Liver (tissue), 9 donors: Measurements from ENCODE around the gene CLIP2. TPM values are rescaled to one million over a fixed set of nuclear protein-coding genes. Genes with fewer than 3 reads are reported as not detected.

Experiments
- DNase-seq: peaks from one replicate; pipeline ENCODE4 v3.0.0-alpha.2; 2017; ENCODE audit warnings: low spot score
- H3K27ac ChIP-seq, 2 donors: one replicate each; pipeline ENCODE4 v1.7.0; 2013; ENCODE audit warnings: inconsistent platforms in 2 of 2, low read length in 2 of 2, control low read depth in 1 of 2, low read depth in 1 of 2, mild to moderate bottlenecking in 1 of 2
- H3K27me3 ChIP-seq, 4 donors: one replicate each; pipeline versions ENCODE4 v1.6.1 to v1.7.0; 2013; ENCODE audit warnings: low read length in 3 of 4, inconsistent platforms in 1 of 4, mild to moderate bottlenecking in 1 of 4, moderate library complexity in 1 of 4; ENCODE audit not compliant: control insufficient read depth in 4 of 4, insufficient read depth in 4 of 4
- H3K36me3 ChIP-seq, 4 donors: one replicate each; pipeline versions ENCODE4 v1.6.1 to v1.7.0; 2013; ENCODE audit warnings: low read length in 3 of 4, mild to moderate bottlenecking in 3 of 4, low read depth in 1 of 4, moderate library complexity in 1 of 4; ENCODE audit not compliant: control insufficient read depth in 4 of 4, insufficient read depth in 3 of 4
- H3K4me1 ChIP-seq, 4 donors: one replicate each; pipeline versions ENCODE4 v1.6.1 to v1.7.0; 2013; ENCODE audit warnings: low read length in 3 of 4, mild to moderate bottlenecking in 3 of 4, moderate library complexity in 1 of 4; ENCODE audit not compliant: control insufficient read depth in 4 of 4, insufficient read depth in 4 of 4
- H3K4me3 ChIP-seq, 3 donors: one replicate each; pipeline versions ENCODE4 v1.6.1 to v1.7.0; 2013; ENCODE audit warnings: low read length in 3 of 3, control low read depth in 1 of 3, low read depth in 1 of 3, mild to moderate bottlenecking in 1 of 3
- H3K9ac ChIP-seq, 2 donors: one replicate each; pipeline ENCODE4 v1.7.0; 2013; ENCODE audit warnings: low read length in 2 of 2, mild to moderate bottlenecking in 2 of 2, moderate library complexity in 2 of 2, control low read depth in 1 of 2, low read depth in 1 of 2
- H3K9me3 ChIP-seq, 4 donors: one replicate each; pipeline versions ENCODE4 v1.6.1 to v1.7.0; 2013; ENCODE audit warnings: low read length in 3 of 4; ENCODE audit not compliant: control insufficient read depth in 4 of 4
- ATF3 ChIP-seq: IDR thresholded peaks from 2 replicates; pipeline ENCODE4 v1.6.1; 2016; ENCODE audit warnings: antibody characterized with exemption
- EGR1 ChIP-seq, 2 donors: IDR thresholded peaks; 2 replicates each; pipeline ENCODE4 v1.6.1; 2016 to 2018; ENCODE audit warnings: antibody characterized with exemption in 2 of 2, low read depth in 2 of 2
- FOXA1 ChIP-seq: IDR thresholded peaks from 2 replicates; pipeline ENCODE4 v1.6.1; 2016; ENCODE audit warnings: antibody characterized with exemption
- FOXA2 ChIP-seq: IDR thresholded peaks from 2 replicates; pipeline ENCODE4 v1.6.1; 2016; ENCODE audit warnings: antibody characterized with exemption
- GABPA ChIP-seq, 2 donors: IDR thresholded peaks in 1 of 2; conservative IDR thresholded peaks in 1 of 2; 2 replicates each; pipeline ENCODE4 v1.6.1; 2016; ENCODE audit warnings: antibody characterized with exemption in 2 of 2, mild to moderate bottlenecking in 1 of 2, moderate library complexity in 1 of 2
- HNF4A ChIP-seq, 2 donors: conservative IDR thresholded peaks; 2 replicates each; pipeline ENCODE4 v1.6.1; 2016; ENCODE audit warnings: antibody characterized with exemption in 2 of 2, mild to moderate bottlenecking in 2 of 2
- HNF4G ChIP-seq: IDR thresholded peaks from 2 replicates; pipeline ENCODE4 v1.6.1; 2016; ENCODE audit warnings: antibody characterized with exemption
- JUND ChIP-seq, 2 donors: IDR thresholded peaks; 2 replicates each; pipeline ENCODE4 v1.6.1; 2016; ENCODE audit warnings: antibody characterized with exemption in 2 of 2
- MAX ChIP-seq: IDR thresholded peaks from 2 replicates; pipeline ENCODE4 v1.6.1; 2016; ENCODE audit warnings: antibody characterized with exemption
- NR2F2 ChIP-seq: IDR thresholded peaks from 2 replicates; pipeline ENCODE4 v1.6.1; 2016; ENCODE audit warnings: antibody characterized with exemption
- RXRA ChIP-seq, 2 donors: IDR thresholded peaks; 2 replicates each; pipeline ENCODE4 v1.6.1; 2017 to 2018; ENCODE audit warnings: antibody characterized with exemption in 2 of 2, mild to moderate bottlenecking in 1 of 2
- SP1 ChIP-seq: IDR thresholded peaks from 2 replicates; pipeline ENCODE4 v1.6.1; 2018; ENCODE audit warnings: antibody characterized with exemption, mild to moderate bottlenecking
- TAF1 ChIP-seq: conservative IDR thresholded peaks from 2 replicates; pipeline ENCODE4 v1.6.1; 2016; ENCODE audit warnings: antibody characterized with exemption, mild to moderate bottlenecking
- YY1 ChIP-seq: IDR thresholded peaks from 2 replicates; pipeline ENCODE4 v1.6.1; 2016; ENCODE audit warnings: antibody characterized with exemption, mild to moderate bottlenecking
- WGBS: extraction: QIAGEN DNeasy Blood & Tissue Kit; methylation state at CpG from one replicate; pipeline ENCODE4 v1.1.7; 2013; 5-methylcytosine and 5-hydroxymethylcytosine counted together
- polyA plus RNA-seq, 2 donors: library from polyadenylated mRNA; stranded (reverse) in 1 of 2; unstranded in 1 of 2; fragments of 200-250 nt in 1 of 2; fragments of >200 nt in 1 of 2; fragmentation: Nextera tagmentation in 1 of 2; extraction: Ambion mirVana in 1 of 2; gene quantifications; one replicate each; pipeline versions ENCODE4 v1.2.1 to v1.2.3, GENCODE V29; 2013 to 2015
- total RNA-seq, 2 donors: library from RNA; depleted of rRNA; stranded (reverse); fragments of >200 nt; gene quantifications; one replicate each; pipeline ENCODE4 v1.2.3, GENCODE V29; 2014
- TF ChIP-seq, protein P1 (sequence below): fragments of 150-350 bp; IDR thresholded peaks from 2 replicates; pipeline ENCODE4 v1.5.1; 2017; ENCODE audit warnings: improper control_type of control experiment, low read depth, low read length; ENCODE audit not compliant: missing input control
- TF ChIP-seq, protein P2 (sequence below): IDR thresholded peaks from 2 replicates; pipeline ENCODE4 v1.6.1; 2016; ENCODE audit warnings: antibody characterized with exemption
- donor health status: healthy.
- donor health status: healthy.
- donor health status: healthy.
- donor health status: healthy.
- donor health status: healthy.

Gene CLIP2
- total and polyA plus RNA-seq, 4 donors = 1.4 to 6.3 (median 2.5) TPM

DNA sequence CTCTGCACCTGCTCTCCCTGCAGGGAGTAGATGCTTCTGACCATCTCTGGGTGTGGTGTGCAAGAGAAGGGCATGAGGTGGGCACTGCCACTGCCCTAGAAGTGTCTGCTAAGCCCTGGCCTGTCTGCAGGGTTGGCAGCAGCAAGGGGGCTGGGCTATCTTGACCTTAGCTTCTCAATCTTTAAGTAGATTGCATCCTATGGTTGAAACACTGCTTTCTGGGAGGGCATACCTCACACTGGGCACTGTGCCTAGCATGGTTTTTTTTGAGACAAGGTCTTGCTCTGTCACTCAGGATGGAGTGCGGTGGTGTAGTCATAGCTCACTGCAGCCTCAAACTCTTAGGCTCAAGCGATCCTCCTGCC, 54.9 kb downstream of the CLIP2 start (continued):
- TF ChIP-seq, protein P1, sequence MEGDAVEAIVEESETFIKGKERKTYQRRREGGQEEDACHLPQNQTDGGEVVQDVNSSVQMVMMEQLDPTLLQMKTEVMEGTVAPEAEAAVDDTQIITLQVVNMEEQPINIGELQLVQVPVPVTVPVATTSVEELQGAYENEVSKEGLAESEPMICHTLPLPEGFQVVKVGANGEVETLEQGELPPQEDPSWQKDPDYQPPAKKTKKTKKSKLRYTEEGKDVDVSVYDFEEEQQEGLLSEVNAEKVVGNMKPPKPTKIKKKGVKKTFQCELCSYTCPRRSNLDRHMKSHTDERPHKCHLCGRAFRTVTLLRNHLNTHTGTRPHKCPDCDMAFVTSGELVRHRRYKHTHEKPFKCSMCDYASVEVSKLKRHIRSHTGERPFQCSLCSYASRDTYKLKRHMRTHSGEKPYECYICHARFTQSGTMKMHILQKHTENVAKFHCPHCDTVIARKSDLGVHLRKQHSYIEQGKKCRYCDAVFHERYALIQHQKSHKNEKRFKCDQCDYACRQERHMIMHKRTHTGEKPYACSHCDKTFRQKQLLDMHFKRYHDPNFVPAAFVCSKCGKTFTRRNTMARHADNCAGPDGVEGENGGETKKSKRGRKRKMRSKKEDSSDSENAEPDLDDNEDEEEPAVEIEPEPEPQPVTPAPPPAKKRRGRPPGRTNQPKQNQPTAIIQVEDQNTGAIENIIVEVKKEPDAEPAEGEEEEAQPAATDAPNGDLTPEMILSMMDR = no peak

- H3K4me3 ChIP-seq = no peak overlapping the region
- TF ChIP-seq FOXA2 (no peak), YY1 (no peak), FOXA1 (no peak)
- no peak overlapping the region for H3K9ac ChIP-seq
- no peak for DNase-seq
- H3K36me3 ChIP-seq = no peaks in the 10 kb centered on the region
- no peaks in the 10 kb centered on the region for H3K9me3 ChIP-seq
- H3K27me3 ChIP-seq = no peaks in the 10 kb centered on the region
- H3K4me1 ChIP-seq = no peaks in the 10 kb centered on the region
- no peak overlapping the region for H3K27ac ChIP-seq
- 93% methylated on average over 2 of the region's 2 CpGs for WGBS
These were observed 55.6 kb downstream of the CLIP2 start for GRCh38 chr7:74344786-74345185.

DNA sequence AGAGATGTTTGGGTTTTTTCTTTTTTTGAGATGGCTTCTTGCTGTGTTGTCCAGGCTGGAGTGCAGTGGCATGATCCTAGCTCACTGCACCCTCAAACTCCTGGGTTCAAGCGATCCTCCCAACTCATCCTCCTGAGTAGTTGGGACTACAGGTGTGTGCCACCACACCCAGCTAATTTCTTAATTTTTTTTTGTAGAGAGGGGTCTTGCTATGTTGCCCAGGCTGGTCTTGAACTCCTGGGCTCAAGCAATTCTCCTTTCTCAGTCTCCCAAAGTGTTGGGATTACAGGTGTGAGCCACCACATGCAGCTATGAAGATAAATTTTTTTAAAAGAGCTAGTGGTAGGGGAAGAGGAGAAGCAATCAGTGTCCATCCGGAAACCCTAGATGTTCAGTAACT, 56.8 kb downstream of the CLIP2 start:
- DNase-seq = no peak
- no peak overlapping the region for H3K27ac ChIP-seq
- no peak overlapping the region for H3K4me3 ChIP-seq
- H3K9ac ChIP-seq = no peak overlapping the region
- H3K36me3 ChIP-seq = no peaks in the 10 kb centered on the region
- 93% methylated on average over 2 of the region's 2 CpGs for WGBS
- H3K27me3 ChIP-seq = no peaks in the 10 kb centered on the region
- TF ChIP-seq SP1 (no peak), NR2F2 (no peak), JUND (IDR thresholded peaks at IDR 0.05) (no peak), TAF1 (no peak), MAX (no peak), FOXA2 (no peak), HNF4A (conservative IDR thresholded peaks at IDR 0.05) (no peak), ATF3 (no peak), RXRA (IDR thresholded peaks at IDR 0.05) (no peak)
- TF ChIP-seq, protein P2, sequence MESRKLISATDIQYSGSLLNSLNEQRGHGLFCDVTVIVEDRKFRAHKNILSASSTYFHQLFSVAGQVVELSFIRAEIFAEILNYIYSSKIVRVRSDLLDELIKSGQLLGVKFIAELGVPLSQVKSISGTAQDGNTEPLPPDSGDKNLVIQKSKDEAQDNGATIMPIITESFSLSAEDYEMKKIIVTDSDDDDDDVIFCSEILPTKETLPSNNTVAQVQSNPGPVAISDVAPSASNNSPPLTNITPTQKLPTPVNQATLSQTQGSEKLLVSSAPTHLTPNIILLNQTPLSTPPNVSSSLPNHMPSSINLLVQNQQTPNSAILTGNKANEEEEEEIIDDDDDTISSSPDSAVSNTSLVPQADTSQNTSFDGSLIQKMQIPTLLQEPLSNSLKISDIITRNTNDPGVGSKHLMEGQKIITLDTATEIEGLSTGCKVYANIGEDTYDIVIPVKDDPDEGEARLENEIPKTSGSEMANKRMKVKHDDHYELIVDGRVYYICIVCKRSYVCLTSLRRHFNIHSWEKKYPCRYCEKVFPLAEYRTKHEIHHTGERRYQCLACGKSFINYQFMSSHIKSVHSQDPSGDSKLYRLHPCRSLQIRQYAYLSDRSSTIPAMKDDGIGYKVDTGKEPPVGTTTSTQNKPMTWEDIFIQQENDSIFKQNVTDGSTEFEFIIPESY = no peak
- no peaks in the 10 kb centered on the region for H3K4me1 ChIP-seq
- no peaks in the 10 kb centered on the region for H3K9me3 ChIP-seq

DNA sequence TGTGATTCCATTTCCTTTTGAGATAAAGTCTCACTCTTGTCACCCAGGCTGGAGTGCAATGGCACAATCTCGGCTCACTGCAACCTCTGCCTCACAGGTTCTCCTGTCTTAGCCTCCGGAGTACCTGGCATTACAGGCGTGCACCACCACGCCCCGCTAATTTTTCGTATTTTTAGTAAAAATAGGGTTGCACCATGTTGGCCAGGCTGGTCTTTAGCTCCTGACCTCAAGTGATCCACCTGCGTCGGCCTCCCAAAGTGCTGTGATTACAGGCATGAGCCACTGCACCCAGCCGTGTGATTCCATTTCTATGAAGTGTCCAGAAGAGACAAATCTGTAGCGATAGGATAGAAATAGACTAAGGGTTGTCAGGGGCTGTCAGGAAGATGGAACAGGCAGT, 60.4 kb downstream of the CLIP2 start:
- Histone ChIP-seq H3K27me3 (no peaks in the 10 kb centered on the region), H3K27ac (no peak overlapping the region), H3K9ac (no peak overlapping the region), H3K9me3 (no peaks in the 10 kb centered on the region), H3K4me1 (no peaks in the 10 kb centered on the region), H3K36me3 (no peaks in the 10 kb centered on the region), H3K4me3 (no peak overlapping the region)
- no peak for DNase-seq
- 95% methylated on average over 10 of the region's 10 CpGs for WGBS
- TF ChIP-seq RXRA (IDR thresholded peaks at IDR 0.05) = no peak
- no peak for TF ChIP-seq TAF1
- no peak for TF ChIP-seq ATF3
- TF ChIP-seq EGR1 (IDR thresholded peaks at IDR 0.05; ENCODE audit: low read depth in 2 of 2) = no peak
- TF ChIP-seq, protein P1 = no peak
- TF ChIP-seq HNF4G = no peak
- no peak for TF ChIP-seq JUND (IDR thresholded peaks at IDR 0.05)
- TF ChIP-seq GABPA (IDR thresholded peaks at IDR 0.05 in 1 of 2, conservative IDR thresholded peaks at IDR 0.05 in 1 of 2) = no peak
- no peak for TF ChIP-seq SP1
- no peak for TF ChIP-seq HNF4A (conservative IDR thresholded peaks at IDR 0.05)
